ENCODE results near the gene TRERF1.
"Not testable (repeated sequence)": the region's sequence is repeated elsewhere in the genome, so short reads cannot be mapped to it uniquely, and the experiment has no call there.

TRERF1 gene

GRCh38 chr6:42199106-42199981 lies 252.4 kb downstream of the TRERF1 start:
- DNase-seq (ENCODE audit: low read depth in 2 of 3, low spot score in 1 of 3) = no peak

DNA sequence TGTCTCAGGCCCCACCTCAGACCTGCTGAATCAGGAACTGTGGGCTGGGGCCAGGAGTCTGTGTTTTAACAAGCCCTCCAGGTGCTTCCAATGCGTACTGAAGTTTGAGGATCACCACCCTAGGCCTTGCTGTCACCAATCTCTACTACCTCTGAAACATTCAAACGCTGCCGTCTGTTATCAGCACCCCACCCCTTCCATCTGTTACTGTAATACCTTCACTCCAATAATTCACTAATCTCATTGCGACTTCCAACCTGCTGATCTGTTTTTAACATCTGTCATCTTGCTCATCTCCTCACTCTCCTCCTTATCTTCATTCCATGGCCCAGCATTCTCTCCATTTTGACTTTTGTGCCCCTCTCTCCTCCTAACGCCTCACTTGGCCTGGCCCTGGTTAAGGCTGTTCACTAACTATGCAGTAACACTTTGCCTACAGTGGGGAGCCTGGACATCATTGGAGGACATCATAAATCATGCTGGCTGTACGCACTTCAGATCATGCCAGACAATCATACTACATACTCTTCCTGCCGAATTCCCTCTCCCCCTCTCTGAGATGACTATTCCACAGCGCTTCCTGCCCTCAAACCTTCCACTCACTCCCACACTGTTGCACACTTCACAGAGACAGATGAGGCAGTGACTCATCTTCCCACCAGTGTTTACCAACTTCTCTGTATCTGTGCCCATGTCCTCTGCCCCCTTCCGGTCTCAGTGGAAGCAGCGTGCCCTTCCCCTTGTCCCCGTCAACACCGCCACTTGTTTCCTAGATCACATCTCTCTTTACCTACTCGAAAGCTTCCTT lies 254.0 kb downstream of the TRERF1 start:
- DNase-seq (ENCODE audit: low read depth in 2 of 3, low spot score in 1 of 3) = peak in 1 of 3 donors; percentile 5

DNA sequence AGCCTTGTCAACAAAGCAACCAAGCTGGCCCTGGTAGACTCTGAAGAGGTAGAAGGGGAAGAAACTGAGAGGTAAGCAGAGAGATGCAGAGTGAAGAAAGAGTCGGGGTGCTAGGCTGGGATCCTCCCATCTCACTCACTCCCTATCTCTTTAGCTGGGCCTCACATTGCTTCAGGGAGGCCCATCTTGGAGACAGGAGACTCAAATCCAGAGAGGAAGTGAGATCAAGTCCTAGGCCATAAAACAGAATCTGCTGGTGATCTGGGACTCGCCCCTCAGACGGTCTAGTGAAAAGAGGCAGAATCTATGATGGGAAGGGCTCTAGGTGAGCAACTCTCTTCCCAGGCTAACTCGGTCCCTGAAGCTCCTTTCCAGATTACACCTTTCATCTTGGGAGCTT lies 256.3 kb downstream of the TRERF1 start:
- no peak for DNase-seq (ENCODE audit: low read depth in 2 of 3, low spot score in 1 of 3)

DNA sequence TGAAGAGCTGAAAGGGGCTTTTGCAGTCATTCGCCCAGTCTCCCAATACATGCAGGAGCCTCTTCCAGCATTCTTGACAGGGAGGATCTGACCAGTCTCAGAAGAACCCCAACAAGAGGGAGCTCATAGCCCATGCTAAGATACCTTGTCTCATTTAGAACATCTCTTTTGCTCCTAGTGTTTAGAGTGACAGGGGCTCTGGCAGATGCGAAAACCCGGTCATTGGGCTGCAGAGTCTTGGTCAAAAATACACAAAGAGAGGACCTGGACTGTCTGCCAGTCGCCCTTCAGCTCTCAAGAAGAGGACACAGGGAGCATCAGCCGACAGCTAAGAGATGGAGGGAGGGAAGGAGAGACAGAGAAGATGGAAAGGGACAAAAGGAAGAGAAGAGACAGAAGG lies 257.7 kb downstream of the TRERF1 start:
- DNase-seq (ENCODE audit: low read depth in 2 of 3, low spot score in 1 of 3) = no peak

- DNase-seq (ENCODE audit: low read depth in 2 of 3, low spot score in 1 of 3) = no peak
Observed at GRCh38 chr6:42193491-42193894, 258.2 kb downstream of the TRERF1 start.

DNA sequence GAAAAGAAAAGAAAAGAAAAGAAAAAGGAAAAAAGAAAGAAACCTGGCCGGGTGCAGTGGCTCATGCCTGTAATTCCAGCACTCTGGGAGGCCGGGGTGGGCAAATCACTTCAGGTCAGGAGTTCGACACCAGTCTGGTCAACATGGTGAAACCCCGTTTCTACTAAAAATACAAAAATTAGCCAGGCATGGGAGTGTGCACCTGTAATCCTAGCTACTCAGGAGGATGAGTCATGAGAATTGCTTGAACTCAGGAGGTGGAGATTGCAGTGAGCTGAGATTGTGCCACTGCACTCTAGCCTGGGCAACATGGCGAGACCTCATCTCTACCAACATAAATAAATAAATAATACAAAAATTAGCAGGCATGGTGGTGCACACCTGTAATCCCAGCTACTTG lies 259.3 kb downstream of the TRERF1 start:
- not testable (repeated sequence) for DNase-seq (ENCODE audit: low read depth in 2 of 3, low spot score in 1 of 3)

DNA sequence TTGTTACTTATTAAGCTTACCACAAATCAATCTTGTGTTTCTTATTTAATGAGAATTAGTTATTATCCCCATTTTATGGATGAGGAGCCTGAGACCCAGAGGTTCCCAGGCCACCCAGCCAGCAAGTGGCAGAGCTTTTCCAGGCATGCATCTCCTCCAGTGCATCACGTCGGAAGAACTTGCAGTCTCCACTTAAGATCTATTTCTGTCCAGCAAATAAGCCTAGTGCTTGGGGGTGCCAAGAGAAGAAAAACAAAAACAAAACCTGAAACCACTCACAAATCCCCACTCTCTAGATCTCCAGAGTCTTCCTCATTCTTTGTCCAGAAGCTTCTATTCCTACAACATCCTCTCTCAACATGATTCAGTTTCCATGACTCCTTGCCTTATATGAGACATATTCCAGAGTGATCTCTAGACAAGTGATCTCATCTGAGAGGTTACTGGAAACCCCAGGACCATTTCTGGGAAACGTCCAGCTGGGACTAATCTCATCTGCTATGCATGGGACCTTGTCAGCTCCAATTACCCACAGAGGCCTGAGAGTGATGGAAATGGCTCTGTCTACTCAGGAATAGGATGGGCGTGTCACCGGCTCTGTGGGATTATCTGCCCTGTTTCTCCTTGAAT lies 261.1 kb downstream of the TRERF1 start:
- DNase-seq (ENCODE audit: low read depth in 2 of 3, low spot score in 1 of 3) = no peak

DNA sequence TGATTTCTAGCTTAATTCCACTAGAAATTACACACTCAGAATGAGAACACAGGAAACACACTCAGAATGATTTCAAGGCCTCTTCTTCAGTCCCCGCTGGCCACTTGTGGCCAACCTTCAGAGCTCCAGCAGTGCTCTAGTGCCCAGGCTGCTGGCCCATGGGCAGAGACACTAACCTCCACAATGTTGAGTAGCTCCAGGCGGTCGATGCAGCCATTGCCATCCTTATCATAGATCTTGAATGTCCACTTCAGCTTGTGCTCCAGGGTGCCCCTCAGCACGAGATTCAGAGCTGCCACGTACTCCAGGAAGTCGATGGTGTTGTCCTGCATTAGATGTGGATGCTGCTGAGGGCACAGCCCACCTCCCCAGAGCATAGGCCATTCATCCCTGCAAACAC lies 263.3 kb downstream of the TRERF1 start:
- DNase-seq (ENCODE audit: low read depth in 2 of 3, low spot score in 1 of 3) = no peak

- no peak for DNase-seq (ENCODE audit: low read depth in 2 of 3, low spot score in 1 of 3)
Observed at GRCh38 chr6:42185597-42185996, 266.1 kb downstream of the TRERF1 start.

DNA sequence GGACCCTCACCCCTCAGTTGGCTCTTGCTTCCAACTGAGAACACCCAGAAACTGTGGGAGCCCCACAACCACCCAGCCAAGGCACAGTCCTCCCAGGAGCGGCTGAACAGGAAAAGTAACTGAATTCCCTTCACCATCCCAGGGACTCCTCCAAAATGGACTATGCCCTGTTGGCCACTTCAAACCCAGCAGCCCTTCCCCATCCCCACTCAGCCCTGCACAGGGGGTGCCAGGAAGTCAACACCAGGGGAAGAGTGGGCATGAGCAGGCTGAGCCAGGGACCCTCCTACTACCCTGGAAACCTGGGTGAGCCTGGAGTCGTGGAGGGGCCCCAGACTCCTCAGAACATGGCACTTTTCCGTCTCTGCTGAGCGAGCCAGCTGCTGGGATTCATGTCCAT lies 267.3 kb downstream of the TRERF1 start:
- no peak for DNase-seq (ENCODE audit: low read depth in 2 of 3, low spot score in 1 of 3)

DNA sequence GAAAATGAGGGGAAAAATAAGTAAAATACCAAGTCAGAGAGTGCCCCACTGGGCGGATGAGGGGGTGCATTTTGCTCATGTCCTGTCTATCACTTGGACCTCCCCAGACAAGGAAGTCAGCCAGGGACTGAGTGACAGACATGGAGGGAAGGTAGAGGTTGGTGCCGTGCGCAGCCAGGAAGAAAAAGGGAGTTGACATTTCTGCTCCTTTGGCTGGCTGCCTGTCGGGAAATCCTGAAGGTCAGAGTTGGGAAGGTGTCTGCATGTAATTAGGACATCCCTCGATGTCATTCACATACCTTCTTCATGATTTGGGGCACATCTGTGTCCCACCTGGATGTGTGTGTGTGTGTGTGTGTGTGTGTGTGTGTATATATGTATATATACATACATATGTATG lies 269.6 kb downstream of the TRERF1 start:
- DNase-seq (ENCODE audit: low read depth in 2 of 3, low spot score in 1 of 3) = no peak

- DNase-seq (ENCODE audit: low read depth in 2 of 3, low spot score in 1 of 3) = peak in 1 of 3 donors; percentile 13
Observed at GRCh38 chr6:42179945-42180313, 271.8 kb downstream of the TRERF1 start.

- DNase-seq (ENCODE audit: low read depth in 2 of 3, low spot score in 1 of 3) = no peak
Observed at GRCh38 chr6:42179261-42179944, 272.3 kb downstream of the TRERF1 start.

- DNase-seq (ENCODE audit: low read depth in 2 of 3, low spot score in 1 of 3) = no peak
Observed at GRCh38 chr6:42177514-42178364, 274.0 kb downstream of the TRERF1 start.

- DNase-seq (ENCODE audit: low read depth in 2 of 3, low spot score in 1 of 3) = no peak
Observed at GRCh38 chr6:42176981-42177380, 274.7 kb downstream of the TRERF1 start.

DNA sequence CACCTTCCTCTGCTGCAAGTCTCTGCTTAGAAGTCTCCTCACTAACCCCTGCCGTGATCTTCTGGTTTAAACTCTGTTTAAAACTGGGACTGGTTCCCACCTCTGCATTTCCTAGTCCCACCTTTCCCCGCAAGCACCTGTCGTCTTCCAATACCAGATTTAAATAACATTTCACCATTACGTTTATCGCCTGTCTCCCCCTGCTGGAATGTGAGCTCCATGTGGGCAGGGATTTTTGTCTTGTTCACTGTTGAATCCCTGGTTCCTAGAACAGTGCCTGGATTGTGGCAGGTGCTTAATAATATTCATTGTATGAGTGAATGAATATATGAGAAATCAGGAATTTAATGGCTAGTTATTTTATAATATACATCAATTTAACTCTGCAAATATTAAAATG lies 275.9 kb downstream of the TRERF1 start:
- no peak for DNase-seq (ENCODE audit: low read depth in 2 of 3, low spot score in 1 of 3)
